ENCODE data around the gene TBC1D22A. TPM values are rescaled to one million over a fixed set of nuclear protein-coding genes. Genes with fewer than 3 reads are reported as not detected.

Gene TBC1D22A
- total RNA-seq, 1 experiment from 2014 or later = 14.3 TPM

GRCh38 chr22:47014636-47015345, 252.3 kb downstream of the TBC1D22A start:
- ChIA-PET CTCF (interaction anchor here (0.6 kb wide), 1 partner anchor 54 kb away, joined by 4 read pairs; no protein-coding TSS in a partner anchor), POLR2A (ENCODE audit: unreplicated experiment) (no interaction called here)
- TF ChIP-seq EZH2phosphoT487 (IDR thresholded peaks at IDR 0.05; ENCODE audit: borderline replicate concordance, low read length) (no peak), CTCF (conservative IDR thresholded peaks at IDR 0.05; ENCODE audit: low read depth, low read length) (no peak), EZH2 (IDR thresholded peaks at IDR 0.05; ENCODE audit: low read length, unreplicated experiment) (no peak)

DNA sequence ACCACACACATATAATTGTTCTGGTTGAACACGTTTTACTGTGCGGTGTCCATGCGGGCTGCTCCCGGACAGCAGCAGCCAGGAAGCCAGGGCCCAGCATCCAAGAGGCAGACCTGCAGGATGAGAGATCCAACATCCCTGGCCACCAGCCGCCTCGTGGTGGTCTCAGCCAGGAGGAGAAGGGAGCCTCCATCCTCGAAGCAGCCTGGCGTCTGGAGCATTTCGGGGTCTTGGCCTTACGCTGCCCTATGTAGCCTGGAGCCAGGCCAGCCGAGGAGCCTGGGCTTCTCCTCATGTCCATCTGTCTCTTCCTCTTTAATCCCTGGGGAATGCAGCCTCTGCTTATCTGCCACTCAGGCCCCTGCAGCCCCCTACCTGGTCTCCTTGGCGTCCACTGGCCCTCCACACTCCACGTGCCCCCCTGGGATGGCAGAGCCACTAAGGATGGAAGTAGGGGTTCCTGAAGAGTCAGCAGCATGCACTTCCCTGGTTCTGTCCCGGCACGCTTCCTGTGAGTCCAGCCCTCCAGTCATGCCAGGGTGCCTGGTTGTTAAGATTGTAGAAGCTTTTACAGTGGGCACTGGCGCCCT, 253.2 kb downstream of the TBC1D22A start:
- H3K4me3 ChIP-seq (ENCODE audit: low read length) = no peak overlapping the region
- H3K4me2 ChIP-seq (ENCODE audit: low read length) = no peak overlapping the region
- no peaks in the 10 kb centered on the region for H3K9me2 ChIP-seq (replicated peaks; ENCODE audit: low read length)
- no peaks in the 10 kb centered on the region for H3K27me3 ChIP-seq (ENCODE audit: low read length)
- BruUV-seq (replicated peaks) = no TSS peak
- H3K27ac ChIP-seq (ENCODE audit: low read length) = no peak overlapping the region
- no peaks in the 10 kb centered on the region for H3F3A ChIP-seq (ENCODE audit: low read length, unreplicated experiment)
- no peaks in the 10 kb centered on the region for H3K79me2 ChIP-seq (ENCODE audit: low read length)
- TF ChIP-seq CTCF (conservative IDR thresholded peaks at IDR 0.05; ENCODE audit: low read depth, low read length) (no peak), EZH2phosphoT487 (IDR thresholded peaks at IDR 0.05; ENCODE audit: borderline replicate concordance, low read length) (no peak), EZH2 (IDR thresholded peaks at IDR 0.05; ENCODE audit: low read length, unreplicated experiment) (no peak)
- H4K20me1 ChIP-seq (ENCODE audit: low read length) = no peaks in the 10 kb centered on the region
- H3K9me3 ChIP-seq (ENCODE audit: low read length) = no peaks in the 10 kb centered on the region
- intact Hi-C loops (cut with micrococcal nuclease) = no loop called here
- H2AFZ ChIP-seq (ENCODE audit: low read length) = no peak overlapping the region
- no peak overlapping the region for H3K9ac ChIP-seq (ENCODE audit: low read length)
- ATAC-seq (no peak), DNase-seq (no peak)
- ChIA-PET CTCF (interaction anchor here (0.6 kb wide), 1 partner anchor 55 kb away, joined by 4 read pairs; no protein-coding TSS in a partner anchor), POLR2A (ENCODE audit: unreplicated experiment) (no interaction called here)
- H3K36me3 ChIP-seq (ENCODE audit: low read depth, low read length) = no peaks in the 10 kb centered on the region
- H3K4me1 ChIP-seq (ENCODE audit: insufficient read depth, low read length) = peaks cover 15% of the 10 kb centered on the region

More at GRCh38 chr22:47014636-47015345, 252.3 kb downstream of the TBC1D22A start:
- BruUV-seq (replicated peaks) = no TSS peak
- Histone ChIP-seq H2AFZ (ENCODE audit: low read length) (no peak overlapping the region), H3K9me3 (ENCODE audit: low read length) (no peaks in the 10 kb centered on the region), H3K9ac (ENCODE audit: low read length) (no peak overlapping the region), H3K27me3 (ENCODE audit: low read length) (no peaks in the 10 kb centered on the region), H3K9me2 (replicated peaks; ENCODE audit: low read length) (no peaks in the 10 kb centered on the region), H3K4me3 (ENCODE audit: low read length) (no peak overlapping the region), H3F3A (ENCODE audit: low read length, unreplicated experiment) (no peaks in the 10 kb centered on the region), H3K36me3 (ENCODE audit: low read depth, low read length) (no peaks in the 10 kb centered on the region), H3K4me2 (ENCODE audit: low read length) (no peak overlapping the region), H3K4me1 (ENCODE audit: insufficient read depth, low read length) (peaks cover 15% of the 10 kb centered on the region), H3K27ac (ENCODE audit: low read length) (no peak overlapping the region), H4K20me1 (ENCODE audit: low read length) (no peaks in the 10 kb centered on the region), H3K79me2 (ENCODE audit: low read length) (no peaks in the 10 kb centered on the region)
- intact Hi-C loops (cut with micrococcal nuclease) = no loop called here
- ATAC-seq (no peak), DNase-seq (no peak)

GRCh38 chr22:47016631-47017030, 254.2 kb downstream of the TBC1D22A start:
- Histone ChIP-seq H3K27ac (ENCODE audit: low read length) (no peak overlapping the region), H3F3A (ENCODE audit: low read length, unreplicated experiment) (no peaks in the 10 kb centered on the region), H4K20me1 (ENCODE audit: low read length) (no peaks in the 10 kb centered on the region), H3K27me3 (ENCODE audit: low read length) (no peaks in the 10 kb centered on the region), H3K4me1 (ENCODE audit: insufficient read depth, low read length) (peaks cover 15% of the 10 kb centered on the region), H3K4me2 (ENCODE audit: low read length) (no peak overlapping the region), H3K36me3 (ENCODE audit: low read depth, low read length) (no peaks in the 10 kb centered on the region), H3K9ac (ENCODE audit: low read length) (no peak overlapping the region), H3K79me2 (ENCODE audit: low read length) (no peaks in the 10 kb centered on the region), H3K4me3 (ENCODE audit: low read length) (no peak overlapping the region), H2AFZ (ENCODE audit: low read length) (no peak overlapping the region), H3K9me3 (ENCODE audit: low read length) (no peaks in the 10 kb centered on the region), H3K9me2 (replicated peaks; ENCODE audit: low read length) (no peaks in the 10 kb centered on the region)
- ChIA-PET CTCF (no interaction called here), POLR2A (ENCODE audit: unreplicated experiment) (no interaction called here)
- TF ChIP-seq EZH2 (IDR thresholded peaks at IDR 0.05; ENCODE audit: low read length, unreplicated experiment) = no peak
- TF ChIP-seq EZH2phosphoT487 (IDR thresholded peaks at IDR 0.05; ENCODE audit: borderline replicate concordance, low read length) = no peak
- no peak for TF ChIP-seq CTCF (conservative IDR thresholded peaks at IDR 0.05; ENCODE audit: low read depth, low read length)
- DNase-seq = no peak
- intact Hi-C loops (cut with micrococcal nuclease) = no loop called here
- ATAC-seq = no peak
- no TSS peak for BruUV-seq (replicated peaks)

Data from PC-3 (cell line).